Measurements from ENCODE around the gene GRM4. TPM values are rescaled to one million over a fixed set of nuclear protein-coding genes. Genes with fewer than 3 reads are reported as not detected.
A peak's percentile ranks its signal among the peaks of the same experiment; 100 is the strongest.

GRM4 gene
- polyA plus RNA-seq, 4 donors = 0.45 to 0.65 (median 0.52) TPM

DNA sequence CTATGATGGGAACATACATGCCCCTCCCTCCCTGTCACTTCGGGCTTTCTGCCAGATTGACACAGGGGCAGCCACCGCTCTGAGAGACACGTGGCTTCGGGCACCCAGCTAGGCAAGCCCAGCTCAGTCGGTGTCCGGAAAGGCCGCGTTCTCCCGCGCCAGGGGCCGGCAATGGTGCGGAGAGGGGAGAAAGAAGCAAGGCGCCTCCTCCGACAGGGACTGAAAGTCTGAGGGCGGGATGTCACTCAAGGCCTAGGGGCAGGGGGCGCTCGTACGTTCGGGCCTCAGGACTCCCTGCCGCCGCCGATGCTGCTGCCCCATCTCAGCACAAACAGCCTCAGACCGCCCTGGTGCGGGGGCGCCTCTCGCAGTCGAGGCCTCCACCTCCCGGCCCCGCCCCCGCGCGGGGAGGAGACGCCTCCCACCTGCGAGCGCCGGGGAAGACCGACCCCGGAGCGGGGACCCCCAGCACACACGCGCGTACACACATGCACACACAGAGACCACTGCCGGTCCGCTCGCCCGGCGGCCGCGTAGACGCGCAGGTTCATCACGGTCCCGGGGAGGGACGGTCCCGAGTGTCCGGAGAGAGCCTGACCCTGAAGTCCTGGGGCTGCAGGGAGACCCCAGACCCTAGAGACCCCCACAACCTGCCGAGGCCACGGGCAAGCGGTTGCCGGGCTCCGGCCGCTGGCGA lies 1.9 kb downstream of the GRM4 start:
- DNase-seq (ENCODE audit: low read depth in 4 of 4, low spot score in 3 of 4) = no peak

DNA sequence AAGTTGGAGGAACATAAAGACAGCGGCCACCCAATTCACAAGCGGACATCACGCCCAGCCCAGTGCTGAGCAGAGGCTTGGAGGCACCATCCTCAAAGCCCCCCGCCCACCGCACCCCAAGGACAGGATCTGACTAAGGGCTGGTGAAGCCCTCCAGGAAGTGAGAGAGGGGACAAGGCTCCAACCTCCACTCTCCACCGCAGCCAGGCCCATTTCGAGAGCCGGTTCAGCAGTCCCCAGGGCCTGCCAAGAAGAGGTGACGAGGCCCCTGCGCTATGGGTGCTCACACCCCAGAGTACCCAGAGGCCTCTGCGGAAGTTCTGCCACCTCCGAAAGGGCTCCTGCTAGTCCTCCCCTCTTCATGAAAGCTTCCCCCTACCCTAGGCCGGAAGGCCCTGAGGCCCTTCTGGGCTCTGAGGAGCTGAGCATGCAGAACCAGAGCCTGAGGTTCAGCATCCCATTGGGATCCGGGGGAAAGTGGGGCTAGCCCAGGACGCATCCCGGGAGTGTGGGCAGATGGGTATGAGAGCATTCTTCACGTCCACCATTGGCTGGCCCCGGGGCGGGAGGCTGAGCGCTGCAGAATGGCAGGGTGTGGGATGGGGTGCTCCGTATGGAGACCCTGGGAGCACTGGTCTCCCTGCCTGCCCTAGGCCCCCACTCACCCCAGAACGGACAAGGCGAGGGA lies 2.5 kb downstream of the GRM4 start:
- DNase-seq (ENCODE audit: low read depth in 4 of 4, low spot score in 3 of 4) = no peak

DNA sequence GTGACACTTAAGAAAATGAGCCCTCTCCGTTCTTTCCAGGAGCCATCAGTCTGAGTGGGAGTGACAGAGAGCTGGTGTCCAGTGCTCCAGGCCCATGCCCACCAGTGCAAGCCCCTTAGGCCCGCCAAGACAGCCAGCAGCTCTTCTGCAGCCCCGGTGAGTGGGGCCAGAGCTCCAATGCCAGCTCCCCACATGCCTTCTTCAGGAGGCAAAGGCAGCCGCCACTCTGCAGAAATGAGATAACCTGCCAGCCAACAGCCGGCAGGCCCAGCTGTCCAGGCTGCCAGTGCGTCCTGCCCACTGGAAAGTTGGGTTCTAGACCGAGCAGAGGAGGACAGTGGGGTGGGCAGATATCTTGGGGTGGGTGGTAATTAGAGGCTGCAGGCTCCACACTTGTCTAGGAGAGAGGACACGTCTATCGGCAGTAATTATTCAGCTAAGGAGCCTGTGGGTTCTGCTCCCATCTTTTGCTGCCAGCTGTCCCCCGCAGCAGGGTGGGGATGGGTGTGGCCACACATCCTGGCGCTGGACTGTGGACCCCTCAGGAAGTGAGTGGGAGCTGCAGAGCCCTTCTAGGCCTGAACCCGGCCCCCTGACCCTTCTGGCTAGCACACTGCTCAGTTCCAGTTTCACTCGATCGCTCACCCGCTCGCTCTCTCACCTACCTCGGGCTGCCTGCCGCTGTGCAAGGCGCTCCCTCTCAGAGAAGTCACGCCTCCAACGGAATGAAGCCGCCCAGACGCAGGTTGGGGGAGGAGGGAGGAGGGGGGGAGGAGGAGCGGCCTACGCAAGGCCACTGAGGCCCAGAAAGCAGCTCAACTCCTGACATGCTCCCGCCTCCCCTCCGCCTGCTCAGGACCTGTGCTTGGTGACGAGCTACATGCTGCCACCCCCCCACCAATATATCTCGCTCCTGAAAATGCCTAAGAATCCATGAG lies 3.6 kb downstream of the GRM4 start:
- no peak for DNase-seq (ENCODE audit: low read depth in 4 of 4, low spot score in 3 of 4)

DNA sequence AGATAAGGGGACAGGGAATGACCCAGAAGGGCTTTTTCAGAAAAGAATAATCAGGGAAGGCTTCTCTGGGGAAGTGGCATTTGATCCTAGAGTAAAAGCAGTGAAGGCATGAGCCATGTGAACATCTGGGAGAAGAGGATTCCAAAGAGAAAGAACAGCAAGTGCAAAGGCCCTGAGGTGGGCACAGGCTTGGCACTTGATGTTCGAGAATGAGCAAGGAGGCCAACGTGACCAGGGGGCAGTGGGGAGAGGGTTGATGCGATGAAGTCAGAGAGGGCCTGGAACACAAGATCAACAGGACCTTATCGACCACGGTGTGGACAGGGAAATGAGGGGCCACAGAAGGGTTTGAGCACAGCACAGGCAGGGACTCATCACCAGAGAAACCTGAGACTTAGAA lies 5.8 kb downstream of the GRM4 start:
- no peak for DNase-seq (ENCODE audit: low read depth in 4 of 4, low spot score in 3 of 4)

DNA sequence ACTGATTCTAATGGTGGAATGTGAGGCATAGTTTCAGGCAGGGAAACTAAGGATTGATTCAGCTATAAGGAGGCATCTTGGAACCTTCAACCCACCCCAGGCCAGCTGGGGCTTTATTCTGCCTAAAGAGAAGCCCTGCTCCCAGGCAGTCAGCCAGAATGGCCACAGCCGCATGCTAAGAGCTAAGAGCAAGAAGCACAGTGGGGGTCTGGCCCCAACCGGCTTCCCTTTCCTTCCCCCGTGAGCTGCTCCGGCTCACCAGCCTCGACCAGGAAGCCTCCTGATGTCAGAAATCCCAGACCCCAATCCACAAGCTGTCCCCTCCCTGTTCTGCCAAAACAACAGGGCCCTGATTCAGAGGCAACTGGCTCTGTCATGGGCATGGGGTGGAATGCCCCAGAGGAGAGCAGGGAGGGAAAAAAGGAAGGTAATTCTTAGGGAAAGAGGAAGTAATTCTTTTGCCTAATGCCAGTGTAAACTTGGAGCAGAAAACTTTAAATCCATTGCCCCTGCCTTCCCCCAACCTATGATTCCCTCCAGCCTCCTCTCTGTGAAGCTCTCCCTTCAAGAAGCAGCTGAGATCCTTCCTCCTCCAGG lies 6.9 kb downstream of the GRM4 start:
- DNase-seq (ENCODE audit: low read depth in 4 of 4, low spot score in 3 of 4) = no peak

DNA sequence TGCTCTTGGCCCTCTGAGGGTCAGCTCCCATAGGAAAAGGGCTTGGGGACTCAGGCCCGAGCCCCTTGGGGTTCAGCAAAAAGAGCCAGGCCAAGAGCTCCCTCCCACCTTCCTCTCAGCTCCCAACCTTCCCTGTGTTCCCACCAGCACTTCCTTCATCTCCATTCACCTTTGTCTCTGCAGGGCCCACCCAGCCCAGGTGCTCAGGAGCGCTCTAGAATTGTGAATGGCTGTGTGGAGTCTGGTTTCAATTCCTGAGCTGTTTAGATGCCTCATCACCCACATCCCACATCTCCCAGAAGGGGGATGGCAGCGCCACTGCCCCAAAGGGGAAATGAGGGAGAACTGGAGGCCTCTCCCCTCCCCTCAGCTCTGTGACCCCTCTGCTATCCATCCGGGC lies 7.7 kb downstream of the GRM4 start:
- DNase-seq (ENCODE audit: low read depth in 4 of 4, low spot score in 3 of 4) = no peak

DNA sequence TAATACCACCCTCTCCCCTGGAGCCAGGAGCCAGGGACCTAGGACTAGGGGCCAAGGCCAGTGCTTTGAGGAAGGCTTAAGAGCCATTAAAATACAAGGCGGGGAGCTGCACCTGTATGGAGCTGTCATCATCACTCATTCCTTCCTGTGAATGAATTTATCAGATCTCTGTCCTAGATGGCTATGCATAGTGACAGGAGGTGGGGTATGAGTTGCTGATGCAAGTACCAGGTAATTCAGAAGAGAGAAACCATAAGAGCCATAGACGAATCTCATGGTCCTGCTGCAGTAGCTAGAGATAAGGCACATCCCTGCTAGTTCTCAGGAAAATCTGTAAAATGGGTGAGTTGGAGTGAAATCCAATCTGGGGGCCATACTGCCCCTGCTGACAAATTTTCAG lies 10.3 kb downstream of the GRM4 start:
- no peak for DNase-seq (ENCODE audit: low read depth in 4 of 4, low spot score in 3 of 4)

DNA sequence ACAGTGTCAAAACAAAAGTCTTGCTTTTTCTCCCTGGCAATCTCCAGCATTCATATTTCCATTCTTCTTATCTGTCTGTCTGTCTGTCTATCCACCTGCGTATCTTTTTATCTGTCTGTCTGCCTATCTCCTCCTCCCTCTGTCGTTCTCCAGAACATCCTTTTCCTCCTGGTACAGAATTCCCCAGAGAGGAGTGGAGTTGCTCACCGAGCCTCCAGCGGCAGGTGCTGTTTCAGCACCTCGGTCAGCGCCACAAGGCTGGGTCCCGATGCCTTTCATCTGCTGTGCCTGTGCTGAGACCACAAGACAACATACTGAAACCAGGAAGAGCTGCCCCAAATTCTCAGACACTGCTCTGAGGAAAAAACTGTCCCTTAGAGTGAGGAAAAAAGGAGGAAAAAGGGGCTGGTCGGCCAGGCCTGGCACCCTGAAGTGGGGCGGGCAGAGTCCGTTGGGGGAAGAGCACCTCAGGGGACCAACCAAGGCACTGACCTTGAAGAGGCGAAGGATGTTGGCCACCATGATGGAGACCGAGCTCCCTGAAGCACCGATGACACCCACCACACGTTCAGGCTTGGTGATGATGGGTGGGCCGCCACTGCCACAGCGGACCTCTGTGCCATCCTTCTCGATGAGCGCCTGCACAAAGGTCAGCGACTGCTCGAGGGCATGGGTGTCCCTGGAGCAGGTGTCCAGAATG lies 13.3 kb downstream of the GRM4 start:
- no peak for DNase-seq (ENCODE audit: low read depth in 4 of 4, low spot score in 3 of 4)

DNA sequence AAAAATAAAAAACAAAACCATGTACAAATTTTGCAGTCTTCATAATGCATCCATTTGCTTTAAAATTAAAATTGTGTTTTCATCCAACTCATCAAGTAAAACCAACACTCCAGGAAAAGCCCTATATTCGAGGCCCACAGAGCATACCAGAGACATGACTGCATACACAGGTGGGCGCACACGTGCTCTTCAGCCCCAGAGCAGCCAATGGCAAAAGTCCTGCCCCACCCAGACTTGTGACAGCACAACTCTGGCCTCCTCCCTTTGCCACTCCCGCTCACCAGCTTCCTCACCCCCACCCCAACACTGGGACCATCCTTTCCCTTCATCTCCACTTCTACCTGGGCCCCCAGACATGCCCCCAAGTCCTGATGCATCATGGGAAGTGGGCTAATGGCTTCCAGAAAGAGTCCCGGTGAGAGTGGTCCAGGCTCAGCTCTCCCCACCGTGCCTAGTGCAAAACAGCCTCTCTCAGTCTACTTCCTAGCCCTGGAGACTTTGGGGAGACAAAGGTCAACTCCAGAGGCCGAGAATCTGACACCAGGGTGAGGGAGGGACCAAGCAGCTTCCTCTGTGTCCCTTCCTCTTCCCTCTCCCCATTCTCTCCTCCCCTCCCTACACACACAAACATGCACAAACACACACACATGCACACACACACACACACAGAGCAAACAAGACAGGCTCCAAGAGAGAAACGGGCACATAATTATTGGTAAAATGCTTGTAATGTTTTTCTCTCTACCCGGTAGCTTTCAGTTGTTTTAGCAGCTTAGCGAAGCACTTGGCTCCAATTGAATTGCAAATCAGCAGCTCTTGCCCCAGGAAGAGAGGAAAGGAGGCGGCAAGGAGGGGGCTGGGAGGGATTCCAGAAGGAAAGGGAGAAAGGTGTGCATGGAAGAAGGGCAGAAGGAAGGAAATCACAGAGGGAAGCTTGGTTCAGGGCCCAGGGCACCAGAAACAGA lies 14.3 kb downstream of the GRM4 start:
- DNase-seq (ENCODE audit: low read depth in 4 of 4, low spot score in 3 of 4) = no peak

DNA sequence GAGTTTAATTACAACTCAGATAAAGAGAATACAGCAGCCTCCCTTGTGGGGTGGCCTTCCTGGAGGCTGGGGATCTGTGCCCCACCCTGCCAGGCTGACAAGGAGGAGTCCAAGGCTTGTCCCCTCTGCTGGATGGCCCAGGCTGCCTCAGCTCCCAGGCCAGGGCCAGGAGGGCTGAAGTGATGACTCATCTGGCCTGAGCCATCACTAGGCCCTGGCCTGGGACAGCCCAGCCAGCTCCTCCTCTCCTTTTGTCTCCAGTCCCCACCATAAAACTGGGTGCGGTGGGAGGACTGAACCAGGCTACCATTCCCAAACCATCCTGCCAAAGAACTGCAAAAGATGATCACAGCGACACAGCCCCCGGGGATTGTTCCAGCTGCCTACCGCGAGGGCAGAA lies 15.0 kb downstream of the GRM4 start:
- DNase-seq (ENCODE audit: low read depth in 4 of 4, low spot score in 3 of 4) = no peak

DNA sequence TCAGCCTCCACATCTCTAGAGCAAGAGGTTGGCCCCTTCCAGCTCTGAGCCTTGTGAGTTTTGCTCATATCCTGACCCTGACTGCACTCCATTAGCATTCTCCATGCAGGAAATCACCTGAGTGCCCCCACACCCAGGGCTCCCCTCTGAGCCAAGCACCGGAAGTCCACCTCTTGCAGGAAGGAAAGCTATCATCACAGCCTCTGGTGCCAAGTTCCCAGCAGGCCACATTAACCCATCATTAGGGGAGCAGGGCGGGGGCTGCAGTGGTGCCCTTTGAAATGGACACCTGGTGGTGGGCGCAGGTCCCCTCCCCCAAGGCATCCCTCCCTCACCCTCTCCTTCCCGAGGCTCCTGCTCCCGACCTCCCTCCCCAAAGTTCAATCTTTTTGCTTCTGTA lies 16.1 kb downstream of the GRM4 start:
- DNase-seq (ENCODE audit: low read depth in 4 of 4, low spot score in 3 of 4) = no peak

DNA sequence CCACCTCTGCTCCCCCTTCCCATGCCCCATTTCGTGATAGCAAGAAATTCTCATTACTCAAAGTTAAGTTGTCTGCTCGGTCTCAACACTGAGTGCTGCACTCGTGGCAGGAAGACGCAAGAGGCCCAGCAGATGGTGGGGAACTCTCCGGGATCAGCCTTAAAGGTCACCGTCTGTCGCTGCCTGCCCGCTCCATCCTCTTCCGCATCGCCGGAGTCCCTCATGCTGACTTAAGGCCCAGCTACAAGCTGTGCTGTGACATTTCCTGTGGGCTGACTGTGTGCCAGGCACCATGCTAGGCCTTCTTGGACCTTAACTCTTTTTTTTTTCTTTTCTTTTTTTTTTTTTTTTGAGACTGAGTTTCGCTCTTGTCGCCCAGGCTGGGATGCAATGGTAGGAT lies 17.8 kb downstream of the GRM4 start:
- no peak for DNase-seq (ENCODE audit: low read depth in 4 of 4, low spot score in 3 of 4)

DNA sequence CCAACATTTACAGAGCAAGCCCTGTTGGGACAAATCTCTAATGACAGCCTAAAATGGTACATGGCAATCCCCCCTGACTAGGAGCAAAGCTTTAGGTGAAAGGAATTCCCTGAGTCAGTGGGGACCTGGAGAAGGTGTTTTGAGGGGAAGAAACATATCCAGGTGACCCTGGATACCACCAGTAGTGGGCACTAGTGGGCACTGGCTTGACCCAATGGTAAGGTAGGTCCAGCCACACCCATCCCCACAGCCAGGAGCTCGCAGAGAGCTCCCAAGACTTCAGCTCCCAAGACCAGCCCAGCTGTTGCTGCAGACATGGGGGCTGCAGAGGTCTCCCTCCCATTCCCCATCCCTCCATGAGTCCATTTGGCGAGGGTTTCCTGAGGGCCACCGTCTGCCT lies 19.5 kb downstream of the GRM4 start:
- DNase-seq (ENCODE audit: low read depth in 4 of 4, low spot score in 3 of 4) = no peak

DNA sequence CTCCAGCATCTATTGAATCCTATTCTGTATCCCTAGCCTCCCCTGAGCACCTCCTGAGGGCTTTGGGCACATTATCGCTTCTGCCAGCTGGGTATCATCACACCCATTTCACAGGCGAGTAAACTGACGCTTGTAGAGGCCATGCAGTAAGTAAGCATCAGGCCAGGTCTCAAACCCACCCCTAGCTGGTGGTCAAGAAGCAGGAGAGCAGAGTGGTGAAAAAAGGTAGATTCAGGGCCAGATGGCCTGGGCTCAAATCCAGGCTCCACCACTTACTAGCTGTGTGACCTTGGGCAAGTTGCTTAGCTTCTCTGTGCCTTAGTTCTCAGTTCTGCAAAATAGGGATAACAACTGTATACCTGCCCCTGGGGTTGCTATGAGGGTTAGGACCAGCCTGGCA lies 19.9 kb downstream of the GRM4 start:
- DNase-seq (ENCODE audit: low read depth in 4 of 4, low spot score in 3 of 4) = no peak

DNA sequence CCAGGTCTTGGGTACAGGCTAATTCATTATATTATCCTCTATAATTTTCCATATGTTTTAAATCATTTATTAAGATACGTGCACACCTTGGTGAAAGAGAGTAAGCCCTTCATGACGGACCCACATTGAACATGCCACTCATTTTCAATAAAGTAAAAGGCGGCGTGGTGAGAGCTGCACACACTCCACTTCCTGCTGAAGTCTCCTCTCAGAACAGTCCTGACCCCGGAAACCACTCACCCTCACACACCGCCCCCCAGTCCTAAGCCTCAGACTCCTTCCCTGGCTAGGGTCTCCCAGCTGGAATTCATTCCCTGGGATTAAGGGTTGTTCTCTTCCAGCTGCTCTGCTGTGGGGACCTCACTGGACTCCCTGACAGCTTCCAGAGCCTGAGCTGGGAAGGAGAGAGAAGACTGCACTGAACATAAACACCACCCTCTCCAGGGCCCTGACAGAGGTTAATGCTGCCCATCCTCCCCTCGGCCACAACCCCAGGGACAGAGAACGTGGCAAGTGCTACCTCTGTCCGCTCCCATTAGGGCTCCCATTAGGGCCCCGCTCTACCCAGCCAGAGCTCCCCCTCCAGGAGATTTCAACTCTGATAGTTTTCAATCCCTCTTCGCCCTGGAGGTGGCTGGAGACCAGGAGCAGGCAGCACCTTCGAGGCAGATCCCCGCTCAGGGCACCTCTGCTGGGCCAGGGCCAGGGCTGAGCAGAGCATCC lies 24.8 kb downstream of the GRM4 start:
- DNase-seq (ENCODE audit: low read depth in 4 of 4, low spot score in 3 of 4) = no peak

DNA sequence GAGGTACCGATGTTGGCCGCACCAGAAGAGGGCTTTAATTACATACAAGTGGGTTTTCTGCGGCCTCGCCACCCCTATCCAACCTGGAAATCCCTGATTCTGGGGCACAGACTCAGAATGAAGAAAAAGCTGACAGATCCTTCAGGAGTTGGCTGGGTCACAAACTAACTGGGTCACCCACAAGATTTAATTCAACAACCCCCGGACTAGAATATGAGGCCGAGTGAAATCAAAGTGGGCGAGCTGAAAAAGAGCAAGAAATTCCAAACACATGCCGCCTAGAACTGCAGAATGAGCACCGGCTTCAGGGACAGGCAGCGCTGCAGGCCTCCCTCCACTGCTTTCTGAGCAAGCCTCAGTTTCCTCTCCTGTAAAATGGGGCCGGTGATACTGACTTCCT lies 30.0 kb downstream of the GRM4 start:
- DNase-seq (ENCODE audit: low read depth in 4 of 4, low spot score in 3 of 4) = no peak

DNA sequence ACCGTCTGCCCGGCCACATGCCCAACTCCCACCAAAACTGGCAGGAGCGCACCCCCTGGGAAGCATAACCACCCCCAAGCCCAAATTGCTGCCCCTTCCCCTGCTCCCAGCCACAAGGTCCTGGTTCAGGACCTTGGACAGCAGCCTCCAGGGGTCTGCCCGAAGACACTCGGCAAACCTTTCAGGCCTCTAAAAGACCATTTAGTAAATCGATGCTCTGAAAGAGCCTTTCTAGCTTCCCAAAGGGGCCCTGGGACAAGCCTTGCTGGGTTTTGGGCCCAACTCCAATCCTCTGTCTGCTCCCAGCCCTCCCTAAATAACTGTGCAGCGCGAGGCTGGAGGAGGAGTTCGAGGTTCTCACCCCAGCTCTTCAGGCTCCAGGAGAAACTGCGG lies 30.5 kb downstream of the GRM4 start:
- peak; percentile 33 to 69 (median 48) for DNase-seq (ENCODE audit: low read depth in 4 of 4, low spot score in 3 of 4)

DNA sequence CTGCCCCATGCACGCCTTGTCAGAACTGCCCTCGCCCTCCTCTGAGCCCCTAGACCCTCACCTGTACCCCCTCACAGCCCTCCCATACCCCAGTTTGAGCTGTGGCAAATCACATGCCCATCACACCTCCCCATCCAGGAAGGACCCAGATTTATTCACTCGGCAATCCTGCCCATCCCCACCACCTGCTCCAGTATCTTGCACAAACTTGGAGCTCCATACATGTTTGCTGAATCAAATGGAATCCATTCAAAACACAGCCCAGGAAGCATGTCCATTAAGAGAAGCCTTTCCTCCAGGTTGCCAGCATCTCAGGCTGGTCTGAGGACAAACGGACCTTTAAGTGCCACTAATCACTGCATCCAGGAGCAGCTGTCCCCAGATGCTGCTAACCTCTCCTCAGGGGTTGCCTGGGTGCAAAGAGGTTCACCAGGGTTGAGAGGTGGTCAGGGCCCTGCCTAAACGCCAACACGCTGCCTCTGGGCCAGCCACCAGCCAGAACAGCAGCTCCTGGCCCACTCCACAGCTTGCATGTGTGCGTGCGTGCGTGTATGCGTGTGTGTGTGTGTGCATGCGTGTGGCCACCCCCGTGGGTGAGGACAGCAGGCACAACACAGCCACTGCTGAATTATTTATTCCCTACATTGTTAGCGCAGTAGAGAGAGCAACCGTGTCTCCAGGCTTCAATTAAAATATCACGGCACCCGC lies 31.0 kb downstream of the GRM4 start:
- no peak for DNase-seq (ENCODE audit: low read depth in 4 of 4, low spot score in 3 of 4)

Data from right renal pelvis (tissue), 4 donors.